CD4-positive, alpha-beta memory T cell (primary cell): ENCODE data around the gene LRRIQ4. TPM values are rescaled to one million over a fixed set of nuclear protein-coding genes. Genes with fewer than 3 reads are reported as not detected.

ENCODE experiments used
- CTCF ChIA-PET: fragments of 350-600 bp; sonication (Branson Sonifier 250); formaldehyde crosslinking; loops from one replicate; lab custom pipeline; 2021; ENCODE audit warnings: inconsistent platforms; ENCODE audit not compliant: partially characterized antibody; lab: Charles Lee
- POLR2A ChIA-PET: fragments of 350-600 bp; sonication (Branson Sonifier 250); formaldehyde crosslinking; loops from one replicate; lab custom pipeline; 2021; ENCODE audit not compliant: partially characterized antibody; lab: Charles Lee
- DNase-seq, 5 donors: peaks; one replicate each; pipeline versions ENCODE4 v3.0.0 to v3.0.0-alpha.2; 2020 to 2022; ENCODE audit warnings: mixed read lengths in 1 of 5
- H3K27ac ChIP-seq: one replicate; pipeline ENCODE4 v1.7.0; 2013; ENCODE audit warnings: low read depth, low read length
- H3K27me3 ChIP-seq: 2 replicates; pipeline ENCODE4 v1.7.0; 2013; ENCODE audit warnings: mild to moderate bottlenecking, low read length, moderate library complexity; ENCODE audit not compliant: insufficient read depth
- H3K36me3 ChIP-seq: 2 replicates; pipeline ENCODE4 v1.7.0; 2013; ENCODE audit warnings: mild to moderate bottlenecking, low read length, moderate library complexity; ENCODE audit not compliant: insufficient read depth
- H3K4me1 ChIP-seq: 2 replicates; pipeline ENCODE4 v1.7.0; 2013; ENCODE audit warnings: mild to moderate bottlenecking, low read length, moderate library complexity; ENCODE audit not compliant: insufficient read depth
- H3K4me3 ChIP-seq, 2 donors: one replicate each; pipeline ENCODE4 v1.7.0; 2013; ENCODE audit warnings: low read length in 2 of 2, mild to moderate bottlenecking in 1 of 2
- H3K9me3 ChIP-seq, 2 donors: one replicate each; pipeline ENCODE4 v1.7.0; 2013; ENCODE audit warnings: low read length in 2 of 2, control low read depth in 1 of 2; ENCODE audit not compliant: control insufficient read depth in 1 of 2
- H3K27ac Mint-ChIP-seq, 7 donors: one replicate each; pipeline ENCODE4 v1.8.0; 2020 to 2021; ENCODE audit warnings: mixed read lengths in 7 of 7, mild to moderate bottlenecking in 6 of 7, inconsistent platforms in 3 of 7, moderate library complexity in 3 of 7
- H3K27me3 Mint-ChIP-seq, 2 donors: one replicate each; pipeline ENCODE4 v1.8.0; 2020 to 2021; ENCODE audit warnings: mixed read lengths in 2 of 2
- H3K36me3 Mint-ChIP-seq, 2 donors: one replicate each; pipeline ENCODE4 v1.8.0; 2020 to 2021; ENCODE audit warnings: mixed read lengths in 2 of 2, inconsistent platforms in 1 of 2, mild to moderate bottlenecking in 1 of 2
- H3K4me1 Mint-ChIP-seq, 4 donors: one replicate each; pipeline ENCODE4 v1.8.0; 2020 to 2021; ENCODE audit warnings: mixed read lengths in 4 of 4, mild to moderate bottlenecking in 1 of 4
- H3K4me3 Mint-ChIP-seq, 8 donors: one replicate each; pipeline ENCODE4 v1.8.0; 2020 to 2021; ENCODE audit warnings: mixed read lengths in 8 of 8, mild to moderate bottlenecking in 7 of 8, moderate library complexity in 6 of 8, inconsistent platforms in 3 of 8
- H3K9me3 Mint-ChIP-seq, 8 donors: one replicate each; pipeline ENCODE4 v1.8.0; 2020 to 2021; ENCODE audit warnings: mixed read lengths in 8 of 8, mild to moderate bottlenecking in 5 of 8, inconsistent platforms in 3 of 8, moderate library complexity in 1 of 8
- intact Hi-C: fragments of 100-400 bp; cut with micrococcal nuclease; formaldehyde crosslinking; loops from one replicate; pipeline ENCODE4 v1.15.1; 2023
- polyA plus RNA-seq, 2 donors: library from polyadenylated mRNA; unstranded; fragments of 300-500 nt; fragmentation: Illumina TruSeq; gene quantifications; one replicate each; pipeline ENCODE4 v1.2.3, GENCODE V29; 2021
- total RNA-seq, 2 experiments: library from RNA; stranded (reverse); gene quantifications; one replicate each; pipeline ENCODE4 v1.2.3, GENCODE V29; 2021

The LRRIQ4 gene
- total and polyA plus RNA-seq, 4 experiments from 2014 or later = not detected

- ChIA-PET POLR2A (no interaction called here), CTCF (interaction anchor here (1.1 kb wide), 1 partner anchor 26 kb away, joined by 3 read pairs; no protein-coding TSS in a partner anchor)
- Mint-ChIP-seq H3K9me3 (peaks cover 0 to 22% (median 12%) of the 10 kb centered on the region in 8 donors), H3K4me1 (peaks cover 8 to 12% (median 10%) of the 10 kb centered on the region in 4 donors), H3K27me3 (peaks cover 13 to 24% of the 10 kb centered on the region in 2 donors), H3K4me3 (no peak overlapping the region), H3K27ac (no peak overlapping the region), H3K36me3 (peaks cover 0 to 5% of the 10 kb centered on the region in 2 donors)
- no peak overlapping the region for H3K27ac ChIP-seq
- H3K4me1 ChIP-seq = peaks cover 9% of the 10 kb centered on the region
- H3K9me3 ChIP-seq = peaks cover 0 to 8% of the 10 kb centered on the region in 2 donors
- intact Hi-C loops = no loop called here
- no peak overlapping the region for H3K4me3 ChIP-seq
- no peak for DNase-seq
- H3K27me3 ChIP-seq = no peaks in the 10 kb centered on the region
- no peaks in the 10 kb centered on the region for H3K36me3 ChIP-seq
Measured at GRCh38 chr3:169818316-169818715, 5.6 kb downstream of the LRRIQ4 start.

- DNase-seq = no peak
- H3K27ac ChIP-seq = no peak overlapping the region
- intact Hi-C loops = no loop called here
- Mint-ChIP-seq H3K4me1 (no peaks in the 10 kb centered on the region), H3K36me3 (no peaks in the 10 kb centered on the region), H3K27ac (no peak overlapping the region), H3K27me3 (peaks cover 17 to 28% of the 10 kb centered on the region in 2 donors), H3K9me3 (peaks cover 0 to 5% (median 0%) of the 10 kb centered on the region in 8 donors), H3K4me3 (no peak overlapping the region)
- no peaks in the 10 kb centered on the region for H3K36me3 ChIP-seq
- H3K4me3 ChIP-seq = no peak overlapping the region
- H3K4me1 ChIP-seq = no peaks in the 10 kb centered on the region
- H3K9me3 ChIP-seq = no peaks in the 10 kb centered on the region
- H3K27me3 ChIP-seq = no peaks in the 10 kb centered on the region
- CTCF ChIA-PET = interaction anchor here (1.5 kb wide), 1 partner anchor 990 kb away, joined by 3 read pairs; no protein-coding TSS in a partner anchor
- POLR2A ChIA-PET = interaction anchor here (1.3 kb wide), 1 partner anchor 10 kb away, joined by 3 read pairs; the partner anchor contains the start of genes LRRC34 and LRRIQ4
Measured at GRCh38 chr3:169822091-169822490, 9.4 kb downstream of the LRRIQ4 start.

- DNase-seq = no peak
- H3K27me3 Mint-ChIP-seq = peaks cover 17 to 28% of the 10 kb centered on the region in 2 donors
- ChIA-PET CTCF (interaction anchor here (1.0 to 1.5 kb wide), 2 partner anchors 64 to 990 kb away, joined by 3 read pairs; no protein-coding TSS in a partner anchor), POLR2A (interaction anchor here (1.3 kb wide), 1 partner anchor 10 kb away, joined by 3 read pairs; the partner anchor contains the start of genes LRRC34 and LRRIQ4)
- Histone ChIP-seq H3K4me1 (no peaks in the 10 kb centered on the region), H3K4me3 (no peak overlapping the region), H3K27ac (no peak overlapping the region), H3K27me3 (no peaks in the 10 kb centered on the region), H3K36me3 (no peaks in the 10 kb centered on the region), H3K9me3 (no peaks in the 10 kb centered on the region)
- no peaks in the 10 kb centered on the region for H3K36me3 Mint-ChIP-seq
- no peaks in the 10 kb centered on the region for H3K4me1 Mint-ChIP-seq
- no peak overlapping the region for H3K4me3 Mint-ChIP-seq
- H3K9me3 Mint-ChIP-seq = peaks cover 0 to 3% (median 0%) of the 10 kb centered on the region in 8 donors
- H3K27ac Mint-ChIP-seq = no peak overlapping the region
- intact Hi-C loops = no loop called here
Measured at GRCh38 chr3:169822540-169822939, 9.9 kb downstream of the LRRIQ4 start.

GRCh38 chr3:169822983-169823382 is 10.3 kb downstream of the LRRIQ4 start:
- Histone ChIP-seq H3K27ac (no peak overlapping the region), H3K4me3 (no peak overlapping the region), H3K9me3 (no peaks in the 10 kb centered on the region), H3K36me3 (no peaks in the 10 kb centered on the region), H3K27me3 (no peaks in the 10 kb centered on the region), H3K4me1 (no peaks in the 10 kb centered on the region)
- no peak overlapping the region for H3K27ac Mint-ChIP-seq
- no peaks in the 10 kb centered on the region for H3K4me1 Mint-ChIP-seq
- H3K27me3 Mint-ChIP-seq = peaks cover 16 to 27% of the 10 kb centered on the region in 2 donors
- ChIA-PET POLR2A (interaction anchor here (1.3 kb wide), 1 partner anchor 10 kb away, joined by 3 read pairs; the partner anchor contains the start of genes LRRC34 and LRRIQ4), CTCF (interaction anchor here (1.0 to 1.5 kb wide), 2 partner anchors 64 to 989 kb away, joined by 3 read pairs; no protein-coding TSS in a partner anchor)
- intact Hi-C loops = no loop called here
- DNase-seq = no peak
- no peaks in the 10 kb centered on the region for H3K9me3 Mint-ChIP-seq
- H3K36me3 Mint-ChIP-seq = no peaks in the 10 kb centered on the region
- H3K4me3 Mint-ChIP-seq = no peak overlapping the region

- Histone ChIP-seq H3K27ac (no peak overlapping the region), H3K36me3 (no peaks in the 10 kb centered on the region), H3K4me3 (no peak overlapping the region), H3K27me3 (no peaks in the 10 kb centered on the region), H3K4me1 (no peaks in the 10 kb centered on the region), H3K9me3 (no peaks in the 10 kb centered on the region)
- DNase-seq = no peak
- H3K4me3 Mint-ChIP-seq = no peak overlapping the region
- H3K36me3 Mint-ChIP-seq = no peaks in the 10 kb centered on the region
- H3K27ac Mint-ChIP-seq = no peak overlapping the region
- intact Hi-C loops = no loop called here
- no peaks in the 10 kb centered on the region for H3K9me3 Mint-ChIP-seq
- ChIA-PET CTCF (interaction anchor here (0.7 to 0.9 kb wide), 2 partner anchors 14 to 38 kb away, joined by 3 read pairs; no protein-coding TSS in a partner anchor), POLR2A (no interaction called here)
- no peaks in the 10 kb centered on the region for H3K4me1 Mint-ChIP-seq
- peaks cover 14 to 16% of the 10 kb centered on the region in 2 donors for H3K27me3 Mint-ChIP-seq
Measured at GRCh38 chr3:169825316-169825715, 12.6 kb downstream of the LRRIQ4 start.

- Histone ChIP-seq H3K4me1 (no peaks in the 10 kb centered on the region), H3K27ac (no peak overlapping the region), H3K27me3 (no peaks in the 10 kb centered on the region), H3K36me3 (no peaks in the 10 kb centered on the region), H3K4me3 (no peak overlapping the region), H3K9me3 (no peaks in the 10 kb centered on the region)
- Mint-ChIP-seq H3K27me3 (peaks cover 6 to 17% of the 10 kb centered on the region in 2 donors), H3K36me3 (no peaks in the 10 kb centered on the region), H3K27ac (no peak overlapping the region), H3K4me3 (no peak overlapping the region), H3K4me1 (no peaks in the 10 kb centered on the region), H3K9me3 (no peaks in the 10 kb centered on the region)
- intact Hi-C loops = no loop called here
- ChIA-PET CTCF (no interaction called here), POLR2A (no interaction called here)
- DNase-seq = no peak
Measured at GRCh38 chr3:169827712-169828111, 15.0 kb downstream of the LRRIQ4 start.

GRCh38 chr3:169835533-169835932 is 22.9 kb downstream of the LRRIQ4 start:
- no peaks in the 10 kb centered on the region for H3K9me3 Mint-ChIP-seq
- DNase-seq = no peak
- POLR2A ChIA-PET = no interaction called here
- no peaks in the 10 kb centered on the region for H3K36me3 Mint-ChIP-seq
- intact Hi-C loops = no loop called here
- Histone ChIP-seq H3K4me3 (no peak overlapping the region), H3K4me1 (no peaks in the 10 kb centered on the region), H3K9me3 (no peaks in the 10 kb centered on the region), H3K36me3 (no peaks in the 10 kb centered on the region), H3K27me3 (no peaks in the 10 kb centered on the region), H3K27ac (no peak overlapping the region)
- no peak overlapping the region for H3K27ac Mint-ChIP-seq
- no peaks in the 10 kb centered on the region for H3K4me1 Mint-ChIP-seq
- H3K4me3 Mint-ChIP-seq = no peak overlapping the region
- peaks cover 9 to 11% of the 10 kb centered on the region in 2 donors for H3K27me3 Mint-ChIP-seq
- CTCF ChIA-PET = no interaction called here
